ENCODE data around the gene HTATSF1.
A peak's percentile ranks its signal among the peaks of the same experiment; 100 is the strongest.

HTATSF1 gene

GRCh38 chrX:136497556-136498052 is at the start of gene HTATSF1:
HTATSF1 (plus strand) TSS chrX:136497592; CDS start chrX:136497685, 93 bp downstream.
- TF ChIP-seq CTCF (IDR thresholded peaks at IDR 0.05; ENCODE audit: control insufficient read depth, extremely low read depth, insufficient read depth), result no peak
- DNase-seq (ENCODE audit: low read depth), result no peak
- H3K4me3 ChIP-seq (ENCODE audit: low read depth, low read length), result peak within 1 kb of the TSS; percentile 75

- no peak for TF ChIP-seq CTCF (IDR thresholded peaks at IDR 0.05; ENCODE audit: control insufficient read depth, extremely low read depth, insufficient read depth)
- no peak for DNase-seq (ENCODE audit: low read depth)
- no peak overlapping the region for H3K4me3 ChIP-seq (ENCODE audit: low read depth, low read length)
Observed at GRCh38 chrX:136447968-136448367, 49.4 kb upstream of the HTATSF1 start.

- DNase-seq (ENCODE audit: low read depth), result no peak
- H3K4me3 ChIP-seq (ENCODE audit: low read depth, low read length), result no peak overlapping the region
- TF ChIP-seq CTCF (IDR thresholded peaks at IDR 0.05; ENCODE audit: control insufficient read depth, extremely low read depth, insufficient read depth), result no peak
Observed at GRCh38 chrX:136450050-136450830, 47.2 kb upstream of the HTATSF1 start.

- DNase-seq (ENCODE audit: low read depth), result no peak
- no peak for TF ChIP-seq CTCF (IDR thresholded peaks at IDR 0.05; ENCODE audit: control insufficient read depth, extremely low read depth, insufficient read depth)
- no peak overlapping the region for H3K4me3 ChIP-seq (ENCODE audit: low read depth, low read length)
Observed at GRCh38 chrX:136452614-136453013, 44.8 kb upstream of the HTATSF1 start.

- no peak for DNase-seq (ENCODE audit: low read depth)
- H3K4me3 ChIP-seq (ENCODE audit: low read depth, low read length), result no peak overlapping the region
- TF ChIP-seq CTCF (IDR thresholded peaks at IDR 0.05; ENCODE audit: control insufficient read depth, extremely low read depth, insufficient read depth), result no peak
Observed at GRCh38 chrX:136453114-136453513, 44.3 kb upstream of the HTATSF1 start.

- peak; percentile 95 for DNase-seq (ENCODE audit: low read depth)
- no peak overlapping the region for H3K4me3 ChIP-seq (ENCODE audit: low read depth, low read length)
- no peak for TF ChIP-seq CTCF (IDR thresholded peaks at IDR 0.05; ENCODE audit: control insufficient read depth, extremely low read depth, insufficient read depth)
Observed at GRCh38 chrX:136453771-136454170, 43.6 kb upstream of the HTATSF1 start.

- no peak for TF ChIP-seq CTCF (IDR thresholded peaks at IDR 0.05; ENCODE audit: control insufficient read depth, extremely low read depth, insufficient read depth)
- DNase-seq (ENCODE audit: low read depth), result no peak
- H3K4me3 ChIP-seq (ENCODE audit: low read depth, low read length), result no peak overlapping the region
Observed at GRCh38 chrX:136456133-136456532, 41.3 kb upstream of the HTATSF1 start.

Data from LNCaP clone FGC (cell line).